Progenitor cell of endocrine pancreas (in vitro differentiated cells): ENCODE measurements around the gene ZMYM2. TPM values are rescaled to one million over a fixed set of nuclear protein-coding genes. Genes with fewer than 3 reads are reported as not detected.
A peak's percentile ranks its signal among the peaks of the same experiment; 100 is the strongest.

Experiments
- DNase-seq: peaks from one replicate; pipeline ENCODE4 v3.0.0; 2021; ENCODE audit warnings: low spot score; ENCODE audit not compliant: unreplicated experiment
- H3K27ac Mint-ChIP-seq: 2 replicates; pipeline ENCODE4 v1.8.0; 2021; ENCODE audit warnings: mild to moderate bottlenecking, moderate library complexity, mixed read lengths
- H3K27me3 Mint-ChIP-seq: 2 replicates; pipeline ENCODE4 v1.8.0; 2021; ENCODE audit warnings: mixed read lengths
- H3K36me3 Mint-ChIP-seq: 2 replicates; pipeline ENCODE4 v1.8.0; 2022; ENCODE audit warnings: mixed read lengths; ENCODE audit not compliant: insufficient read depth
- H3K4me1 Mint-ChIP-seq: 2 replicates; pipeline ENCODE4 v1.8.0; 2021; ENCODE audit warnings: low read depth, mixed read lengths
- H3K4me3 Mint-ChIP-seq: 2 replicates; pipeline ENCODE4 v1.8.0; 2021; ENCODE audit warnings: low read depth, mild to moderate bottlenecking, moderate library complexity, mixed read lengths
- H3K9me3 Mint-ChIP-seq: 2 replicates; pipeline ENCODE4 v1.8.0; 2021; ENCODE audit warnings: low read depth, mixed read lengths
- total RNA-seq: library from RNA; stranded (reverse); gene quantifications from 2 replicates; pipeline ENCODE4 v1.2.1, GENCODE V29; 2021
- TF ChIP-seq, protein P1 (sequence below): fragments of 200-600 bp; sonication (generic); IDR thresholded peaks from one replicate; pipeline ENCODE4 v1.5.0; 2021; ENCODE audit warnings: antibody characterized with exemption, mild to moderate bottlenecking; ENCODE audit not compliant: unreplicated experiment

The ZMYM2 gene
- total RNA-seq, 1 donor from 2014 or later = 192 TPM

- no peak overlapping the region for H3K27ac Mint-ChIP-seq
- no peaks in the 10 kb centered on the region for H3K27me3 Mint-ChIP-seq
- peaks cover 8% of the 10 kb centered on the region for H3K9me3 Mint-ChIP-seq
- DNase-seq = no peak
- TF ChIP-seq, protein P1, sequence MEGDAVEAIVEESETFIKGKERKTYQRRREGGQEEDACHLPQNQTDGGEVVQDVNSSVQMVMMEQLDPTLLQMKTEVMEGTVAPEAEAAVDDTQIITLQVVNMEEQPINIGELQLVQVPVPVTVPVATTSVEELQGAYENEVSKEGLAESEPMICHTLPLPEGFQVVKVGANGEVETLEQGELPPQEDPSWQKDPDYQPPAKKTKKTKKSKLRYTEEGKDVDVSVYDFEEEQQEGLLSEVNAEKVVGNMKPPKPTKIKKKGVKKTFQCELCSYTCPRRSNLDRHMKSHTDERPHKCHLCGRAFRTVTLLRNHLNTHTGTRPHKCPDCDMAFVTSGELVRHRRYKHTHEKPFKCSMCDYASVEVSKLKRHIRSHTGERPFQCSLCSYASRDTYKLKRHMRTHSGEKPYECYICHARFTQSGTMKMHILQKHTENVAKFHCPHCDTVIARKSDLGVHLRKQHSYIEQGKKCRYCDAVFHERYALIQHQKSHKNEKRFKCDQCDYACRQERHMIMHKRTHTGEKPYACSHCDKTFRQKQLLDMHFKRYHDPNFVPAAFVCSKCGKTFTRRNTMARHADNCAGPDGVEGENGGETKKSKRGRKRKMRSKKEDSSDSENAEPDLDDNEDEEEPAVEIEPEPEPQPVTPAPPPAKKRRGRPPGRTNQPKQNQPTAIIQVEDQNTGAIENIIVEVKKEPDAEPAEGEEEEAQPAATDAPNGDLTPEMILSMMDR = no peak
- H3K36me3 Mint-ChIP-seq = peaks cover 44% of the 10 kb centered on the region
- H3K4me1 Mint-ChIP-seq = peaks cover 5% of the 10 kb centered on the region
- no peak overlapping the region for H3K4me3 Mint-ChIP-seq
These were observed 85.6 kb downstream of the ZMYM2 start for GRCh38 chr13:20044086-20044485.

- Mint-ChIP-seq H3K36me3 (peaks cover 26% of the 10 kb centered on the region), H3K27ac (no peak overlapping the region), H3K4me3 (no peak overlapping the region), H3K4me1 (peaks cover 7% of the 10 kb centered on the region), H3K9me3 (no peaks in the 10 kb centered on the region), H3K27me3 (no peaks in the 10 kb centered on the region)
- DNase-seq = no peak
- TF ChIP-seq, protein P1 = no peak
These were observed 87.5 kb downstream of the ZMYM2 start for GRCh38 chr13:20045950-20046548.

DNA sequence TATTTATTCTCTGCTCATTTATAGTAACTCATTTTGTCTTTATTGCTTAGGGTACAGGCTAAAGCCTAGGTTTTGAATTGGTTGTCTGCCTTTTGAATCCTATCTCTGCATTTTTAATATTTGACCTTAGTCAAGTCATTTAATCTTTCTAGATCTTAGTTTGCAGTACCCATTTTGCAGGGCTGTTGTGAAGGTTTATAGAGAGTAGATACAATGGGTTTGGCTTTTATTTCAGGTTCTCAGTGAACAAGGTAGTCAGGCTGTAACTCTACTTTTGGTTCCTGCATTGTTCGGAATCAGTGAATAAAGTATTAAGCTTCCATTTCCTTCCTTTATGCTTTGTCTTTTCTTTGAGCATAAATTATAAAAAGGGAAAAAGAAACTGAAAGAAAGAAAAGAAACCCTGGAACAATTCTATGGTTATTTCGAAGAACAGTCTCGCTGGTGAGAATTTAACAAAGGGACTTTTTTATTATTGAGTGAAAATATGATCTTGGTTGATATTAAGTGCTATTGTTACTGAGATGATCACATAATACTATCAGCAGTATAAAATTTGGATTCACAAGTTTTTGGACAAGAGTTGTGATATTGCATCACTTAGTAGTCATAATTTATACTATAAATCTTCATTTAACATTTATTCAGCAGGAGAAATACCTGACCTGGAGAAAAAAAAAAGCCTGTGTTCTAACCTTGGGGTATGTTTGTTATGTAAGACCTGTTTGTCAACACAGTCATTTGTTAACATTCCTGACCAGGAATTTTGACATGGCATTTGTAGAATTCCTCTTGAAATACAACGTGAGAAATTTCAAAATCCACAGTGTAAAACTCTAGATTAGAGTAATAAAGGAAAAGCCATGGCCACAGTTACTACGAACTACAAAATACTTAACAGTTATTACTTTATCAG is 91.3 kb downstream of the ZMYM2 start:
- no peak overlapping the region for H3K4me3 Mint-ChIP-seq
- H3K4me1 Mint-ChIP-seq = peaks cover 5% of the 10 kb centered on the region
- H3K36me3 Mint-ChIP-seq = peaks cover 20% of the 10 kb centered on the region
- no peaks in the 10 kb centered on the region for H3K27me3 Mint-ChIP-seq
- H3K27ac Mint-ChIP-seq = peak overlapping the region; percentile 7
- H3K9me3 Mint-ChIP-seq = no peaks in the 10 kb centered on the region
- TF ChIP-seq, protein P1 = no peak
- no peak for DNase-seq

DNA sequence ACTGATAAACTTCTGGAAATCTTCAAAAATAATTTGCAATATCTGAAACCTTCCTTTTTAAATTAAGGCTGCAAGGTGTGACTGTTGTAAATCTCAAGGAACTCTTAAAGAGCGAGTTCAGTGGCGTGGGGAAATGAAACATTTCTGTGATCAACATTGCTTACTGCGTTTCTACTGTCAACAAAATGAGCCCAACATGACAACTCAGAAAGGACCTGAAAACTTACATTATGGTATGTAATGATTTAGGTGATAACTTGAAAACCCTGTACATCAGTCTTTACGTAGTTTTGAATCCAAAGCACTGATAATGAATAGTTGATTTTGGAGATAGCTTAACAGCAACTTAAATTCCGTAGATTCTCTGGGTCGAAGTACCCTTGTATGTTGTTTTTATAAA is 92.8 kb downstream of the ZMYM2 start:
- Mint-ChIP-seq H3K27ac (no peak overlapping the region), H3K4me3 (no peak overlapping the region), H3K4me1 (peaks cover 5% of the 10 kb centered on the region), H3K27me3 (no peaks in the 10 kb centered on the region), H3K36me3 (peaks cover 28% of the 10 kb centered on the region), H3K9me3 (no peaks in the 10 kb centered on the region)
- no peak for DNase-seq
- TF ChIP-seq, protein P1 = no peak

- Mint-ChIP-seq H3K4me3 (no peak overlapping the region), H3K27me3 (no peaks in the 10 kb centered on the region), H3K27ac (no peak overlapping the region), H3K4me1 (peaks cover 5% of the 10 kb centered on the region), H3K36me3 (peaks cover 30% of the 10 kb centered on the region), H3K9me3 (no peaks in the 10 kb centered on the region)
- TF ChIP-seq, protein P1 = no peak
- DNase-seq = no peak
These were observed 94.5 kb downstream of the ZMYM2 start for GRCh38 chr13:20053016-20053415.
